ENCODE results near the gene DPEP3.
A peak's percentile ranks its signal among the peaks of the same experiment; 100 is the strongest.

The DPEP3 gene

DNA sequence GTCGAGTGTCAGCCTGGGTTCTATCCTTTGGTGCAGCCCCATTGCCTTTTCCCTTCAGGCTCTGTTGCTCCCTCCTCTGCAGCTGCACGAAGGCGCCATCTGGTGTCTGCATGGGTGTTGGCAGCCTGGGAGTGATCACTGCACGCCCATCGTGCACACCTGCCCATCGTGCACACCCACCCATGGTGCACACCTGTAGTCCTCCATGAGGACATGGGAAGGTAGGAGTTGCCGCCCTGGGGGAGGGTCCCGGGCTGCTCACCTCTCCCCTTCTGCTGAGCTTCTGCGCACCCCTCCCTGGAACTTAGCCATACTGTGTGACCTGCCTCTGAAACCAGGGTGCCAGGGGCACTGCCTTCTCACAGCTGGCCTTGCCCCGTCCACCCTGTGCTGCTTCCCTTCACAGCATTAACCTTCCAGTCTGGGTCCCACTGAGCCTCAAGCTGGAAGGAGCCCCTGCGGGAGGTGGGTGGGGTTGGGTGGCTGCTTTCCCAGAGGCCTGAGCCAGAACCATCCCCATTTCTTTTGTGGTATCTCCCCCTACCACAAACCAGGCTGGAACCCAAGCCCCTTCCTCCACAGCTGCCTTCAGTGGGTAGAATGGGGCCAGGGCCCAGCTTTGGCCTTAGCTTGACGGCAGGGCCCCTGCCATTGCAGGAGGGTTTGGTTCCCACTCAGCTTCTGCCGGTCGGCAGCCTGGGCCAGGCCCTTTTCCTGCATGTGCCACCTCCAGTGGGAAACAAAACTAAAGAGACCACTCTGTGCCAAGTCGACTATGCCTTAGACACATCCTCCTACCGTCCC lies 51.5 kb downstream of the DPEP3 start:
- TF ChIP-seq, protein P1, sequence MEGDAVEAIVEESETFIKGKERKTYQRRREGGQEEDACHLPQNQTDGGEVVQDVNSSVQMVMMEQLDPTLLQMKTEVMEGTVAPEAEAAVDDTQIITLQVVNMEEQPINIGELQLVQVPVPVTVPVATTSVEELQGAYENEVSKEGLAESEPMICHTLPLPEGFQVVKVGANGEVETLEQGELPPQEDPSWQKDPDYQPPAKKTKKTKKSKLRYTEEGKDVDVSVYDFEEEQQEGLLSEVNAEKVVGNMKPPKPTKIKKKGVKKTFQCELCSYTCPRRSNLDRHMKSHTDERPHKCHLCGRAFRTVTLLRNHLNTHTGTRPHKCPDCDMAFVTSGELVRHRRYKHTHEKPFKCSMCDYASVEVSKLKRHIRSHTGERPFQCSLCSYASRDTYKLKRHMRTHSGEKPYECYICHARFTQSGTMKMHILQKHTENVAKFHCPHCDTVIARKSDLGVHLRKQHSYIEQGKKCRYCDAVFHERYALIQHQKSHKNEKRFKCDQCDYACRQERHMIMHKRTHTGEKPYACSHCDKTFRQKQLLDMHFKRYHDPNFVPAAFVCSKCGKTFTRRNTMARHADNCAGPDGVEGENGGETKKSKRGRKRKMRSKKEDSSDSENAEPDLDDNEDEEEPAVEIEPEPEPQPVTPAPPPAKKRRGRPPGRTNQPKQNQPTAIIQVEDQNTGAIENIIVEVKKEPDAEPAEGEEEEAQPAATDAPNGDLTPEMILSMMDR (IDR thresholded peaks at IDR 0.05; ENCODE audit: borderline replicate concordance, insufficient read depth, low read depth, low read length), result peak; percentile 99
- H3K4me3 ChIP-seq (ENCODE audit: low read depth, low read length), result no peak overlapping the region

DNA sequence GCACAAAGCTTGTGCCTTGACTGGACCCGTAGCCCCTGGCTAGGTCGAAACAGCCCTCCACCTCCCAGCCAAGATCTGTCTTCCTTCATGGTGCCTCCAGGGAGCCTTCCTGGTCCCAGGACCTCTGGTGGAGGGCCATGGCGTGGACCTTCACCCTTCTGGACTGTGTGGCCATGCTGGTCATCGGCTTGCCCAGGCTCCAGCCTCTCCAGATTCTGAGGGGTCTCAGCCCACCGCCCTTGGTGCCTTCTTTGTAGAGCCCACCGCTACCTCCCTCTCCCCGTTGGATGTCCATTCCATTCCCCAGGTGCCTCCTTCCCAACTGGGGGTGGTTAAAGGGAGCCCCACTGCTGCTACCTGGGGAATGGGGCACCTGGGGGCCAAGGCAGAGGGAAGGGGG lies 52.2 kb downstream of the DPEP3 start:
- H3K4me3 ChIP-seq (ENCODE audit: low read depth, low read length), result no peak overlapping the region
- TF ChIP-seq, protein P1 (IDR thresholded peaks at IDR 0.05; ENCODE audit: borderline replicate concordance, insufficient read depth, low read depth, low read length), result no peak

DNA sequence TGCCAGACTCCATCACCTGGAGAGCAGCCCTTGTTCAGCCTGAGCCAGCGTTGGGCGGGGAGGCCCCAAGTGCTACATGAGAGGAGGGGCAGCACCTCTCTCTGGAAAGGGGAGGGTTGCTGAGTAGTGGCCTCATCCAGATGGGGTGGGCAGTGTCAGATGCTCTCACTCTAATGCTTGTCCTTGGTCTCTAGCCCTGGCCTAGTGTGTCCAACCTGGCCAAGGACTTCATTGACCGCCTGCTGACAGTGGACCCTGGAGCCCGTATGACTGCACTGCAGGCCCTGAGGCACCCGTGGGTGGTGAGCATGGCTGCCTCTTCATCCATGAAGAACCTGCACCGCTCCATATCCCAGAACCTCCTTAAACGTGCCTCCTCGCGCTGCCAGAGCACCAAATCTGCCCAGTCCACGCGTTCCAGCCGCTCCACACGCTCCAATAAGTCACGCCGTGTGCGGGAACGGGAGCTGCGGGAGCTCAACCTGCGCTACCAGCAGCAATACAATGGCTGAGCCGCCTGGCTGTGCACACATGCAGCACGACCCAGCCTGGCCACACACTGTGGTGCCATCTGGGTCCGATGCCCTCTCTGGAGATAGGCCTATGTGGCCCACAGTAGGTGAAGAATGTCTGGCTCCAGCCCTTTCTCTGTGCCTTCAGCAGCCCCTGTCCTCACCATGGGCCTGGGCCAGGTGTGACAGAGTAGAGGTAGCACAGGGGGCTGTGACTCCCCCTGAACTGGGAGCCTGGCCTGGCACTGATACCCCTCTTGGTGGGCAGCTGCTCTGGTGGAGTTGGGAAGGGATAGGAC lies 53.0 kb downstream of the DPEP3 start:
- H3K4me3 ChIP-seq (ENCODE audit: low read depth, low read length), result no peak overlapping the region
- TF ChIP-seq, protein P1 (IDR thresholded peaks at IDR 0.05; ENCODE audit: borderline replicate concordance, insufficient read depth, low read depth, low read length), result no peak

DNA sequence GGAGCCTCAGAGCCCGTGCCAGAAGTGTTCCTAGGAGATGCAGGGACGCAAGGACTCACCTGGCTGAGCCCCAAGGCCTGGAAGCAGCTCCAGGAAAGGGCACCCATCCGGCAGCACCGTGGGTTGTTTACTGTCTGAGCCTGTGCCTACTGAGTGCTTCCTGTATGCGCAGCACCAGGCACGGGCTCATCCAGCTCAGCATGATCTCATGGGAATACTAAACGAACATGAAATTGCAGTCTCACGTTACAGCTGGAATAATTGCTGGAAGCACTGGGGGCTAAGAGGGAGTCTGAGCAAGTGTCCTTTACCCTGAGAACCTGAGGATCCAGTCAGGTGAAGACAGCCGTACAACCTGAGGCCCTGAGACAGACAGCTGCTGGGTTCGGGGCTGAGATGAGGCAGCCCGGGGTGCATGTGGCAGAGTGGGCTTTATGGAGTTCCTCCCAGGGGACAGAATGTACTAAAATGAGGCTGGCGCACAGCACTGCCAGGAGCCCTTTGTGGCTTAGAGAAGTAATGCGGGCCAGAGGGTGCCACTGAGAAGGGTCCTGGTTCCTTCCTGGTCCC lies 54.0 kb downstream of the DPEP3 start:
- TF ChIP-seq, protein P1 (IDR thresholded peaks at IDR 0.05; ENCODE audit: borderline replicate concordance, insufficient read depth, low read depth, low read length), result no peak
- no peak overlapping the region for H3K4me3 ChIP-seq (ENCODE audit: low read depth, low read length)
